Breast epithelium (tissue), 3 donors: Measurements from ENCODE around the gene SNX21.

ENCODE experiments used
- POLR2A ChIP-seq: fragments of 450-650 bp; IDR thresholded peaks from one replicate; pipeline ENCODE4 v1.6.1; 2016; ENCODE audit warnings: antibody characterized with exemption, mild to moderate bottlenecking, moderate library complexity
- POLR2AphosphoS5 ChIP-seq, 3 donors: sonication (generic); formaldehyde crosslinking; IDR thresholded peaks; one replicate each; pipeline ENCODE4 v1.6.1; 2017; ENCODE audit warnings: antibody characterized with exemption in 3 of 3
- TF ChIP-seq, protein P1 (sequence below), 3 donors: fragments of 450-650 bp; IDR thresholded peaks; one replicate each; pipeline ENCODE4 v1.5.1; 2016 to 2017; ENCODE audit warnings: antibody characterized with exemption in 3 of 3, mild to moderate bottlenecking in 3 of 3, moderate library complexity in 3 of 3

- TF ChIP-seq, protein P1, sequence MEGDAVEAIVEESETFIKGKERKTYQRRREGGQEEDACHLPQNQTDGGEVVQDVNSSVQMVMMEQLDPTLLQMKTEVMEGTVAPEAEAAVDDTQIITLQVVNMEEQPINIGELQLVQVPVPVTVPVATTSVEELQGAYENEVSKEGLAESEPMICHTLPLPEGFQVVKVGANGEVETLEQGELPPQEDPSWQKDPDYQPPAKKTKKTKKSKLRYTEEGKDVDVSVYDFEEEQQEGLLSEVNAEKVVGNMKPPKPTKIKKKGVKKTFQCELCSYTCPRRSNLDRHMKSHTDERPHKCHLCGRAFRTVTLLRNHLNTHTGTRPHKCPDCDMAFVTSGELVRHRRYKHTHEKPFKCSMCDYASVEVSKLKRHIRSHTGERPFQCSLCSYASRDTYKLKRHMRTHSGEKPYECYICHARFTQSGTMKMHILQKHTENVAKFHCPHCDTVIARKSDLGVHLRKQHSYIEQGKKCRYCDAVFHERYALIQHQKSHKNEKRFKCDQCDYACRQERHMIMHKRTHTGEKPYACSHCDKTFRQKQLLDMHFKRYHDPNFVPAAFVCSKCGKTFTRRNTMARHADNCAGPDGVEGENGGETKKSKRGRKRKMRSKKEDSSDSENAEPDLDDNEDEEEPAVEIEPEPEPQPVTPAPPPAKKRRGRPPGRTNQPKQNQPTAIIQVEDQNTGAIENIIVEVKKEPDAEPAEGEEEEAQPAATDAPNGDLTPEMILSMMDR (IDR thresholded peaks at IDR 0.05), result no peak
- TF ChIP-seq POLR2AphosphoS5 (IDR thresholded peaks at IDR 0.05) (no peak), POLR2A (no peak)
These were observed 14.8 kb downstream of the SNX21 start for GRCh38 chr20:45848421-45848820.
